GM23338 (cell line): ENCODE data around the gene TMCC1. TPM values are rescaled to one million over a fixed set of nuclear protein-coding genes. Genes with fewer than 3 reads are reported as not detected.

Experiments used
- ATAC-seq: fragments of 200-7000 bp; cut with Tn5 transposase; 3 replicates; pipeline ENCODE4 v1.9.1; 2020
- DNase-seq: peaks from one replicate; pipeline ENCODE4 v3.0.0-alpha.2; 2015; ENCODE audit warnings: low spot score
- H2AFZ ChIP-seq: fragments of 200-600 bp; sonication (generic); 2 replicates; pipeline ENCODE4 v1.8.0; 2016; ENCODE audit warnings: antibody characterized with exemption, mild to moderate bottlenecking, moderate library complexity
- H3F3A ChIP-seq: fragments of 200-600 bp; sonication (generic); replicated peaks from 2 replicates; pipeline ENCODE4 v1.8.0; 2017; ENCODE audit warnings: antibody characterized with exemption, mixed run types, low read depth
- H3K27ac ChIP-seq: fragments of 200-600 bp; sonication (generic); 2 replicates; pipeline ENCODE4 v1.6.1; 2016; ENCODE audit warnings: low read depth
- H3K27me3 ChIP-seq: fragments of 200-600 bp; sonication (generic); 2 replicates; pipeline ENCODE4 v1.8.0; 2016; ENCODE audit warnings: mild to moderate bottlenecking, mixed run types, moderate library complexity; ENCODE audit not compliant: insufficient read depth
- H3K36me3 ChIP-seq: fragments of 200-600 bp; sonication (generic); 2 replicates; pipeline ENCODE4 v1.8.0; 2016; ENCODE audit warnings: mild to moderate bottlenecking; ENCODE audit not compliant: insufficient read depth
- H3K4me1 ChIP-seq: fragments of 200-600 bp; sonication (generic); 2 replicates; pipeline ENCODE4 v1.8.0; 2016; ENCODE audit warnings: mild to moderate bottlenecking, moderate library complexity; ENCODE audit not compliant: insufficient read depth
- H3K4me2 ChIP-seq: fragments of 200-600 bp; sonication (generic); 2 replicates; pipeline ENCODE4 v1.7.1; 2017; ENCODE audit warnings: mixed run types
- H3K4me3 ChIP-seq: fragments of 200-600 bp; sonication (generic); 2 replicates; pipeline ENCODE4 v1.6.1; 2016; ENCODE audit warnings: mixed run types
- H3K79me2 ChIP-seq: fragments of 200-600 bp; sonication (generic); replicated peaks from 2 replicates; pipeline ENCODE4 v1.8.0; 2017; ENCODE audit warnings: mild to moderate bottlenecking; ENCODE audit not compliant: insufficient read depth
- H3K9me2 ChIP-seq: fragments of 200-600 bp; sonication (generic); 2 replicates; pipeline ENCODE4 v1.8.0; 2017; ENCODE audit not compliant: insufficient read depth
- H4K20me1 ChIP-seq: fragments of 200-600 bp; sonication (generic); replicated peaks from 2 replicates; pipeline ENCODE4 v1.8.0; 2017; ENCODE audit warnings: mild to moderate bottlenecking; ENCODE audit not compliant: insufficient read depth
- H3K27ac Mint-ChIP-seq: 2 replicates; pipeline ENCODE4 v1.8.0; 2020; ENCODE audit warnings: inconsistent platforms, mild to moderate bottlenecking, moderate library complexity, mixed read lengths
- H3K27me3 Mint-ChIP-seq: 3 replicates; pipeline ENCODE4 v1.8.0; 2022; ENCODE audit warnings: low read depth, mild to moderate bottlenecking, moderate library complexity, mixed read lengths, inconsistent platforms; ENCODE audit not compliant: insufficient read depth, poor library complexity
- H3K36me3 Mint-ChIP-seq: 3 replicates; pipeline ENCODE4 v1.8.0; 2021; ENCODE audit warnings: low read depth, mild to moderate bottlenecking, inconsistent platforms, moderate library complexity, mixed read lengths
- H3K4me1 Mint-ChIP-seq: 3 replicates; pipeline ENCODE4 v1.8.0; 2020; ENCODE audit warnings: mild to moderate bottlenecking, inconsistent platforms, mixed read lengths
- H3K4me3 Mint-ChIP-seq: 3 replicates; pipeline ENCODE4 v1.8.0; 2021; ENCODE audit warnings: moderate library complexity, mild to moderate bottlenecking, inconsistent platforms, mixed read lengths
- H3K9me3 Mint-ChIP-seq: 3 replicates; pipeline ENCODE4 v1.8.0; 2020; ENCODE audit warnings: moderate library complexity, mild to moderate bottlenecking, inconsistent platforms, mixed read lengths
- CREB1 ChIP-seq: fragments of 250-450 bp; sonication (Bioruptor Pico); IDR thresholded peaks from 2 replicates; pipeline ENCODE4 v1.5.0; 2020; ENCODE audit warnings: low read depth, mild to moderate bottlenecking, moderate library complexity
- EZH2 ChIP-seq: fragments of 200-600 bp; sonication (generic); IDR thresholded peaks from one replicate; pipeline ENCODE4 v1.8.0; 2017; ENCODE audit warnings: antibody characterized with exemption, mild to moderate bottlenecking, low read depth; ENCODE audit not compliant: unreplicated experiment
- EZH2phosphoT487 ChIP-seq: fragments of 200-600 bp; sonication (generic); IDR thresholded peaks from one replicate; pipeline ENCODE4 v1.8.1; 2018; ENCODE audit warnings: antibody characterized with exemption; ENCODE audit not compliant: unreplicated experiment
- JUNB ChIP-seq: IDR thresholded peaks from one replicate; pipeline ENCODE4 v1.6.1; 2016; ENCODE audit warnings: antibody characterized with exemption; ENCODE audit not compliant: unreplicated experiment
- NANOG ChIP-seq: IDR thresholded peaks from 2 replicates; pipeline ENCODE4 v1.6.1; 2016; ENCODE audit warnings: antibody characterized with exemption, borderline replicate concordance
- POLR2AphosphoS5 ChIP-seq: IDR thresholded peaks from 2 replicates; pipeline ENCODE4 v1.6.1; 2016; ENCODE audit warnings: antibody characterized with exemption, low read depth
- STAT1 ChIP-seq: IDR thresholded peaks from one replicate; pipeline ENCODE4 v1.6.1; 2016; ENCODE audit warnings: antibody characterized with exemption; ENCODE audit not compliant: unreplicated experiment
- ZNF114 ChIP-seq: fragments of 250-450 bp; sonication (Bioruptor Pico); IDR thresholded peaks from 2 replicates; pipeline ENCODE4 v1.5.0; 2020; ENCODE audit warnings: mild to moderate bottlenecking, moderate library complexity
- ZNF331 ChIP-seq: fragments of 250-450 bp; sonication (Bioruptor Pico); IDR thresholded peaks from 2 replicates; pipeline ENCODE4 v1.5.0; 2020; ENCODE audit warnings: low read depth, mild to moderate bottlenecking, moderate library complexity
- polyA plus RNA-seq: library from polyadenylated mRNA; unstranded; fragments of >200 nt; fragmentation: Nextera tagmentation; extraction: Ambion mirVana; gene quantifications from 2 replicates; pipeline ENCODE4 v1.2.1, GENCODE V29; 2016
- total RNA-seq: library from RNA; depleted of rRNA; stranded (reverse); fragments of >200 nt; shearing (Covaris generic); gene quantifications from 2 replicates; pipeline ENCODE4 v1.2.3, GENCODE V29; 2014
- TF ChIP-seq, protein P1 (sequence below): IDR thresholded peaks from 2 replicates; pipeline ENCODE4 v1.6.1; 2016; ENCODE audit warnings: antibody characterized with exemption
- TF ChIP-seq, protein P2 (sequence below): fragments of 250-450 bp; sonication (Bioruptor Pico); IDR thresholded peaks from 2 replicates; pipeline ENCODE4 v1.5.0; 2020; ENCODE audit warnings: mild to moderate bottlenecking, moderate library complexity
- TF ChIP-seq, protein P3 (sequence below), 2 experiments: fragments of 200-600 bp in 1 of 2; sonication (generic) in 1 of 2; conservative IDR thresholded peaks; 2 replicates each; pipeline versions ENCODE4 v1.5.1 to v1.6.1; 2016 to 2017; ENCODE audit warnings: antibody characterized with exemption in 2 of 2, low read depth in 2 of 2, mild to moderate bottlenecking in 2 of 2, moderate library complexity in 1 of 2
- TF ChIP-seq, protein P4 (sequence below): IDR thresholded peaks from one replicate; pipeline ENCODE4 v1.6.1; 2018; ENCODE audit warnings: antibody characterized with exemption; ENCODE audit not compliant: unreplicated experiment

The TMCC1 gene
- total and polyA plus RNA-seq, 2 experiments from 2014 or later = 8.2 to 18.4 TPM

DNA sequence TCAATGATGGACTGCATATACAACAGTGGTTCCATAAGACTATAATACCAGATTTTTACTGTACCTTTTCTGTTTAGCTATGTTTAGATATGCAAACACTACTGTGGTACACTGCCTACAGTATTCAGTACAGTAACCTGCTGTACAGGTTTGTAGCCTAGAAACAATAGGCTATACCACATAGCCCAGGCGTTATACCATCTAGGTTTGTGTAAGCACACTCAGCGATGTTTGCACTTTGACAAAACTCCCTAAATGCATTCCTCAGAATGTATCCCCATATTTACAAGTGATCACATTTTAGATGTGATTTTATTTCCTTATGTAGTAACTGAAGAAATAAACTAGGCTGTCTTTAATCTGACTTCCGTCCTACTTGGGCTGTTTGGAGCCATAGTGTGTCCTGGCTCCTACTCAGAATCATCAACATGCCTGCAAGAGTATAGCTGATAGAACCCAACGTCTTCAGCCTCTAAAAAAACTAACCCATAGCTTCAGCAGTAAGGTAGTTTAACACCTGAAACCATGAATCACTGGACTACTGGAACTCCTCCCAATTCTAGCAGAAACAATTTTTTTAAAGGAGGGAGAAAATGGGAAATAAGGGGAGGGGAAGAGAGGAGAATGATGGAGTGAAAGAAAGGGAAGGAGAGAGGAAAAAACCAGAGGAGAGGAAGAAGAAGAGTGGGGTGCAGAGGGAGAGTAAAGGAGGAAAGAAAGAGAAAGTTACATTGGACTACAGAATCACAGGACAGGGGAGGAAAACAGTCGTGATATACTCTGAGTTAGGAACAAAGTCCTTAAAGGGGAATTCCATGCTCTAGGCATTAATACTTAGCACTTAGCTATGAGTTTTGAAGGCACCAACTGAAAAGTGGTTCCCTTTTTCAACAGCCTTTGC, 219.4 kb downstream of the TMCC1 start:
- no peak for TF ChIP-seq EZH2
- TF ChIP-seq ZNF114 (CRISPR knock-in tag) = no peak
- no peak for TF ChIP-seq NANOG
- no peak for TF ChIP-seq ZNF331 (CRISPR knock-in tag)
- TF ChIP-seq, protein P1, sequence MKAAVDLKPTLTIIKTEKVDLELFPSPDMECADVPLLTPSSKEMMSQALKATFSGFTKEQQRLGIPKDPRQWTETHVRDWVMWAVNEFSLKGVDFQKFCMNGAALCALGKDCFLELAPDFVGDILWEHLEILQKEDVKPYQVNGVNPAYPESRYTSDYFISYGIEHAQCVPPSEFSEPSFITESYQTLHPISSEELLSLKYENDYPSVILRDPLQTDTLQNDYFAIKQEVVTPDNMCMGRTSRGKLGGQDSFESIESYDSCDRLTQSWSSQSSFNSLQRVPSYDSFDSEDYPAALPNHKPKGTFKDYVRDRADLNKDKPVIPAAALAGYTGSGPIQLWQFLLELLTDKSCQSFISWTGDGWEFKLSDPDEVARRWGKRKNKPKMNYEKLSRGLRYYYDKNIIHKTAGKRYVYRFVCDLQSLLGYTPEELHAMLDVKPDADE = no peak
- no peak for TF ChIP-seq JUNB
- no peak for TF ChIP-seq EZH2phosphoT487
- TF ChIP-seq, protein P2, sequence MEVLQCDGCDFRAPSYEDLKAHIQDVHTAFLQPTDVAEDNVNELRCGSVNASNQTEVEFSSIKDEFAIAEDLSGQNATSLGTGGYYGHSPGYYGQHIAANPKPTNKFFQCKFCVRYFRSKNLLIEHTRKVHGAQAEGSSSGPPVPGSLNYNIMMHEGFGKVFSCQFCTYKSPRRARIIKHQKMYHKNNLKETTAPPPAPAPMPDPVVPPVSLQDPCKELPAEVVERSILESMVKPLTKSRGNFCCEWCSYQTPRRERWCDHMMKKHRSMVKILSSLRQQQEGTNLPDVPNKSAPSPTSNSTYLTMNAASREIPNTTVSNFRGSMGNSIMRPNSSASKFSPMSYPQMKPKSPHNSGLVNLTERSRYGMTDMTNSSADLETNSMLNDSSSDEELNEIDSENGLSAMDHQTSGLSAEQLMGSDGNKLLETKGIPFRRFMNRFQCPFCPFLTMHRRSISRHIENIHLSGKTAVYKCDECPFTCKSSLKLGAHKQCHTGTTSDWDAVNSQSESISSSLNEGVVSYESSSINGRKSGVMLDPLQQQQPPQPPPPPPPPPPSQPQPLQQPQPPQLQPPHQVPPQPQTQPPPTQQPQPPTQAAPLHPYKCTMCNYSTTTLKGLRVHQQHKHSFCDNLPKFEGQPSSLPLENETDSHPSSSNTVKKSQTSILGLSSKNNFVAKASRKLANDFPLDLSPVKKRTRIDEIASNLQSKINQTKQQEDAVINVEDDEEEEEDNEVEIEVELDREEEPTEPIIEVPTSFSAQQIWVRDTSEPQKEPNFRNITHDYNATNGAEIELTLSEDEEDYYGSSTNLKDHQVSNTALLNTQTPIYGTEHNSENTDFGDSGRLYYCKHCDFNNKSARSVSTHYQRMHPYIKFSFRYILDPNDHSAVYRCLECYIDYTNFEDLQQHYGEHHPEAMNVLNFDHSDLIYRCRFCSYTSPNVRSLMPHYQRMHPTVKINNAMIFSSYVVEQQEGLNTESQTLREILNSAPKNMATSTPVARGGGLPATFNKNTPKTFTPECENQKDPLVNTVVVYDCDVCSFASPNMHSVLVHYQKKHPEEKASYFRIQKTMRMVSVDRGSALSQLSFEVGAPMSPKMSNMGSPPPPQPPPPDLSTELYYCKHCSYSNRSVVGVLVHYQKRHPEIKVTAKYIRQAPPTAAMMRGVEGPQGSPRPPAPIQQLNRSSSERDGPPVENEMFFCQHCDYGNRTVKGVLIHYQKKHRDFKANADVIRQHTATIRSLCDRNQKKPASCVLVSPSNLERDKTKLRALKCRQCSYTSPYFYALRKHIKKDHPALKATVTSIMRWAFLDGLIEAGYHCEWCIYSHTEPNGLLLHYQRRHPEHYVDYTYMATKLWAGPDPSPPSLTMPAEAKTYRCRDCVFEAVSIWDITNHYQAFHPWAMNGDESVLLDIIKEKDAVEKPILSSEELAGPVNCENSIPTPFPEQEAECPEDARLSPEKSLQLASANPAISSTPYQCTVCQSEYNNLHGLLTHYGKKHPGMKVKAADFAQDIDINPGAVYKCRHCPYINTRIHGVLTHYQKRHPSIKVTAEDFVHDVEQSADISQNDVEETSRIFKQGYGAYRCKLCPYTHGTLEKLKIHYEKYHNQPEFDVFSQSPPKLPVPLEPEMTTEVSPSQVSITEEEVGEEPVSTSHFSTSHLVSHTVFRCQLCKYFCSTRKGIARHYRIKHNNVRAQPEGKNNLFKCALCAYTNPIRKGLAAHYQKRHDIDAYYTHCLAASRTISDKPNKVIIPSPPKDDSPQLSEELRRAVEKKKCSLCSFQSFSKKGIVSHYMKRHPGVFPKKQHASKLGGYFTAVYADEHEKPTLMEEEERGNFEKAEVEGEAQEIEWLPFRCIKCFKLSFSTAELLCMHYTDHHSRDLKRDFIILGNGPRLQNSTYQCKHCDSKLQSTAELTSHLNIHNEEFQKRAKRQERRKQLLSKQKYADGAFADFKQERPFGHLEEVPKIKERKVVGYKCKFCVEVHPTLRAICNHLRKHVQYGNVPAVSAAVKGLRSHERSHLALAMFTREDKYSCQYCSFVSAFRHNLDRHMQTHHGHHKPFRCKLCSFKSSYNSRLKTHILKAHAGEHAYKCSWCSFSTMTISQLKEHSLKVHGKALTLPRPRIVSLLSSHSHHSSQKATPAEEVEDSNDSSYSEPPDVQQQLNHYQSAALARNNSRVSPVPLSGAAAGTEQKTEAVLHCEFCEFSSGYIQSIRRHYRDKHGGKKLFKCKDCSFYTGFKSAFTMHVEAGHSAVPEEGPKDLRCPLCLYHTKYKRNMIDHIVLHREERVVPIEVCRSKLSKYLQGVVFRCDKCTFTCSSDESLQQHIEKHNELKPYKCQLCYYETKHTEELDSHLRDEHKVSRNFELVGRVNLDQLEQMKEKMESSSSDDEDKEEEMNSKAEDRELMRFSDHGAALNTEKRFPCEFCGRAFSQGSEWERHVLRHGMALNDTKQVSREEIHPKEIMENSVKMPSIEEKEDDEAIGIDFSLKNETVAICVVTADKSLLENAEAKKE (CRISPR knock-in tag) = no peak
- TF ChIP-seq POLR2AphosphoS5 = no peak
- TF ChIP-seq CREB1 = no peak
- TF ChIP-seq STAT1 = no peak
- TF ChIP-seq, protein P3, sequence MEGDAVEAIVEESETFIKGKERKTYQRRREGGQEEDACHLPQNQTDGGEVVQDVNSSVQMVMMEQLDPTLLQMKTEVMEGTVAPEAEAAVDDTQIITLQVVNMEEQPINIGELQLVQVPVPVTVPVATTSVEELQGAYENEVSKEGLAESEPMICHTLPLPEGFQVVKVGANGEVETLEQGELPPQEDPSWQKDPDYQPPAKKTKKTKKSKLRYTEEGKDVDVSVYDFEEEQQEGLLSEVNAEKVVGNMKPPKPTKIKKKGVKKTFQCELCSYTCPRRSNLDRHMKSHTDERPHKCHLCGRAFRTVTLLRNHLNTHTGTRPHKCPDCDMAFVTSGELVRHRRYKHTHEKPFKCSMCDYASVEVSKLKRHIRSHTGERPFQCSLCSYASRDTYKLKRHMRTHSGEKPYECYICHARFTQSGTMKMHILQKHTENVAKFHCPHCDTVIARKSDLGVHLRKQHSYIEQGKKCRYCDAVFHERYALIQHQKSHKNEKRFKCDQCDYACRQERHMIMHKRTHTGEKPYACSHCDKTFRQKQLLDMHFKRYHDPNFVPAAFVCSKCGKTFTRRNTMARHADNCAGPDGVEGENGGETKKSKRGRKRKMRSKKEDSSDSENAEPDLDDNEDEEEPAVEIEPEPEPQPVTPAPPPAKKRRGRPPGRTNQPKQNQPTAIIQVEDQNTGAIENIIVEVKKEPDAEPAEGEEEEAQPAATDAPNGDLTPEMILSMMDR (conservative IDR thresholded peaks at IDR 0.05; ENCODE audit: low read depth in 2 of 2) = no peak
- TF ChIP-seq, protein P4, sequence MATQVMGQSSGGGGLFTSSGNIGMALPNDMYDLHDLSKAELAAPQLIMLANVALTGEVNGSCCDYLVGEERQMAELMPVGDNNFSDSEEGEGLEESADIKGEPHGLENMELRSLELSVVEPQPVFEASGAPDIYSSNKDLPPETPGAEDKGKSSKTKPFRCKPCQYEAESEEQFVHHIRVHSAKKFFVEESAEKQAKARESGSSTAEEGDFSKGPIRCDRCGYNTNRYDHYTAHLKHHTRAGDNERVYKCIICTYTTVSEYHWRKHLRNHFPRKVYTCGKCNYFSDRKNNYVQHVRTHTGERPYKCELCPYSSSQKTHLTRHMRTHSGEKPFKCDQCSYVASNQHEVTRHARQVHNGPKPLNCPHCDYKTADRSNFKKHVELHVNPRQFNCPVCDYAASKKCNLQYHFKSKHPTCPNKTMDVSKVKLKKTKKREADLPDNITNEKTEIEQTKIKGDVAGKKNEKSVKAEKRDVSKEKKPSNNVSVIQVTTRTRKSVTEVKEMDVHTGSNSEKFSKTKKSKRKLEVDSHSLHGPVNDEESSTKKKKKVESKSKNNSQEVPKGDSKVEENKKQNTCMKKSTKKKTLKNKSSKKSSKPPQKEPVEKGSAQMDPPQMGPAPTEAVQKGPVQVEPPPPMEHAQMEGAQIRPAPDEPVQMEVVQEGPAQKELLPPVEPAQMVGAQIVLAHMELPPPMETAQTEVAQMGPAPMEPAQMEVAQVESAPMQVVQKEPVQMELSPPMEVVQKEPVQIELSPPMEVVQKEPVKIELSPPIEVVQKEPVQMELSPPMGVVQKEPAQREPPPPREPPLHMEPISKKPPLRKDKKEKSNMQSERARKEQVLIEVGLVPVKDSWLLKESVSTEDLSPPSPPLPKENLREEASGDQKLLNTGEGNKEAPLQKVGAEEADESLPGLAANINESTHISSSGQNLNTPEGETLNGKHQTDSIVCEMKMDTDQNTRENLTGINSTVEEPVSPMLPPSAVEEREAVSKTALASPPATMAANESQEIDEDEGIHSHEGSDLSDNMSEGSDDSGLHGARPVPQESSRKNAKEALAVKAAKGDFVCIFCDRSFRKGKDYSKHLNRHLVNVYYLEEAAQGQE = no peak
- no peaks in the 10 kb centered on the region for H4K20me1 ChIP-seq
- H3K36me3 ChIP-seq = no peaks in the 10 kb centered on the region
- H3K4me2 ChIP-seq = no peak overlapping the region
- Mint-ChIP-seq H3K9me3 (no peaks in the 10 kb centered on the region), H3K27me3 (peaks cover 4% of the 10 kb centered on the region), H3K4me3 (no peak overlapping the region), H3K4me1 (peaks cover 5% of the 10 kb centered on the region; the same call in 1 of the 3 replicates), H3K36me3 (peaks cover 10% of the 10 kb centered on the region), H3K27ac (peak overlapping the region; percentile 19)
- no peaks in the 10 kb centered on the region for H3K27me3 ChIP-seq
- no peak; the same call in 2 of the 3 replicates for ATAC-seq
- peak overlapping the region; percentile 79; the same call in 1 of the 2 replicates for H3K27ac ChIP-seq
- no peak overlapping the region for H2AFZ ChIP-seq
- H3K9me2 ChIP-seq = no peaks in the 10 kb centered on the region
- H3F3A ChIP-seq = no peaks in the 10 kb centered on the region
- DNase-seq = no peak
- no peaks in the 10 kb centered on the region; the same call in 1 of the 2 replicates for H3K4me1 ChIP-seq
- H3K4me3 ChIP-seq = no peak overlapping the region
- peaks cover 6% of the 10 kb centered on the region for H3K79me2 ChIP-seq
